Measurements from ENCODE around the gene TXNL4A.
"Not testable (repeated sequence)": the region's sequence is repeated elsewhere in the genome, so short reads cannot be mapped to it uniquely, and the experiment has no call there.

TXNL4A gene

GRCh38 chr18:79964330-79965118, 23.8 kb downstream of the TXNL4A start, which contains the start of gene HSBP1L1:
HSBP1L1 (plus strand) TSS chr18:79964643; CDS start chr18:79964736, 93 bp downstream.
- DNase-seq (ENCODE audit: low spot score): peak; percentile 73

- DNase-seq (ENCODE audit: low spot score): no peak
These were observed 24.6 kb downstream of the TXNL4A start for GRCh38 chr18:79963658-79964329.

GRCh38 chr18:79962835-79963657, 25.3 kb downstream of the TXNL4A start:
- no peak for DNase-seq (ENCODE audit: low spot score)

GRCh38 chr18:79962311-79962710, 26.1 kb downstream of the TXNL4A start:
- DNase-seq (ENCODE audit: low spot score): no peak

GRCh38 chr18:79961527-79962291, 26.7 kb downstream of the TXNL4A start:
- no peak for DNase-seq (ENCODE audit: low spot score)

GRCh38 chr18:79960921-79961526, 27.3 kb downstream of the TXNL4A start:
- DNase-seq (ENCODE audit: low spot score): no peak

- DNase-seq (ENCODE audit: low spot score): not testable (repeated sequence)
These were observed 28.1 kb downstream of the TXNL4A start for GRCh38 chr18:79960161-79960801.

- no peak for DNase-seq (ENCODE audit: low spot score)
These were observed 29.4 kb downstream of the TXNL4A start for GRCh38 chr18:79958981-79959380.

GRCh38 chr18:79956276-79956675, 32.1 kb downstream of the TXNL4A start:
- DNase-seq (ENCODE audit: low spot score): no peak

- no peak for DNase-seq (ENCODE audit: low spot score)
These were observed 32.9 kb downstream of the TXNL4A start for GRCh38 chr18:79955302-79956075.

- no peak for DNase-seq (ENCODE audit: low spot score)
These were observed 33.6 kb downstream of the TXNL4A start for GRCh38 chr18:79954791-79955190.

GRCh38 chr18:79953971-79954651, 34.3 kb downstream of the TXNL4A start:
- DNase-seq (ENCODE audit: low spot score): no peak

- DNase-seq (ENCODE audit: low spot score): no peak
These were observed 35.3 kb downstream of the TXNL4A start for GRCh38 chr18:79952996-79953559.

- DNase-seq (ENCODE audit: low spot score): no peak
These were observed 35.8 kb downstream of the TXNL4A start for GRCh38 chr18:79952456-79952995.

GRCh38 chr18:79951545-79952455, 36.6 kb downstream of the TXNL4A start, which contains the start of gene SLC66A2:
SLC66A2 (minus strand) TSS chr18:79951653; CDS start chr18:79950926, 727 bp downstream.
- peak; percentile 83 for DNase-seq (ENCODE audit: low spot score)

GRCh38 chr18:79950515-79951341, 37.6 kb downstream of the TXNL4A start:
- DNase-seq (ENCODE audit: low spot score): peak; percentile 31

All from SK-N-DZ (cell line).